Adipose tissue (tissue), 3 donors: Measurements from ENCODE around the gene COL17A1. TPM values are rescaled to one million over a fixed set of nuclear protein-coding genes. Genes with fewer than 3 reads are reported as not detected.

Experiments
- polyA plus RNA-seq, 3 donors: library from polyadenylated mRNA; stranded (reverse); fragments of 200-250 nt; gene quantifications; one replicate each; pipeline ENCODE4 v1.2.3, GENCODE V29; 2013
- donor health status: healthy with polysubstance abuse.
- donor health status: Bipolar disorder and iron deficiency.
- donor health status: healthy.

COL17A1 gene
- polyA plus RNA-seq, 3 donors = 0.12 to 1.0 (median 0.45) TPM

Other genes starting within 250 kb of the COL17A1 start
- 10 to 100 TPM in 2 of 3 donors, 1 to 10 TPM in 1; 3.0 to 61.0 (median 36.1) TPM for gene SH3PXD2A, start 230.3 kb downstream of the COL17A1 start, polyA plus RNA-seq
- gene STN1, start 167.7 kb downstream of the COL17A1 start, polyA plus RNA-seq = 10 to 100 TPM; 17.1 to 20.8 (median 19.1) TPM
- 10 to 100 TPM in 2 of 3 donors, 1 to 10 TPM in 1; 8.2 to 21.3 (median 17.1) TPM for gene SLK, start 118.7 kb downstream of the COL17A1 start, polyA plus RNA-seq
- 1 to 10 TPM; 3.3 to 9.6 (median 4.2) TPM for gene SFR1, start 36.3 kb upstream of the COL17A1 start, polyA plus RNA-seq
- gene CFAP43, start 146.5 kb upstream of the COL17A1 start, polyA plus RNA-seq = under 1 TPM in 2 of 3 donors, not detected in 1; 0.07 to 0.81 TPM
- 100 to 1,000 TPM in 1 of 3 donors, 10 to 100 TPM in 2; 51.6 to 145 (median 71.4) TPM for gene GSTO1, start 169.0 kb upstream of the COL17A1 start, polyA plus RNA-seq
- gene GSTO2, start 183.3 kb upstream of the COL17A1 start, polyA plus RNA-seq = 10 to 100 TPM in 1 of 3 donors, 1 to 10 TPM in 1, under 1 TPM in 1; 0.56 to 14.9 (median 2.1) TPM